ENCODE measurements around the gene RARA.
A peak's percentile ranks its signal among the peaks of the same experiment; 100 is the strongest.
"Not testable (repeated sequence)": the region's sequence is repeated elsewhere in the genome, so short reads cannot be mapped to it uniquely, and the experiment has no call there.

The RARA gene

DNA sequence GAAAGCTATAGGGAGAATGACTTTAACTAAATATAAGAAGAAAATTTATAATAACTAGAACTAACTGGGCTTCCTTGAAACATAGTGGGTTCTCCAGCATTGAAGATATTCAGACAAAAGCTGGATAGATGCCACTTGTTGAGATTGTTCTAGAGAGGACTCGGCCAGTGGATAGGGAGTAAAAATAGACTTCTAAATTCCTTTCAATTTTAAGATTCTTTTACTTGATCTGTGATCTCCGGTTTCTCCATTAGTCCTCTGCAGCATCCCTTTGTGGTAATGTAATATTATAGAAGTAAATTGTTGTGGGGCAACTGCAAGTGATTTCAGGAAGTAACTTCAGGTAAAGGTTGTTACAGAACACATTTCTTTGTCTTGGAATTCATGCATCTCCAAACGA, 10.3 kb upstream of the RARA start:
- no peak for DNase-seq (ENCODE audit: low spot score)

- DNase-seq (ENCODE audit: low spot score): not testable (repeated sequence)
Measured at GRCh38 chr17:40299159-40299757, 9.7 kb upstream of the RARA start.

GRCh38 chr17:40301315-40301714, 7.7 kb upstream of the RARA start:
- DNase-seq (ENCODE audit: low spot score): no peak

DNA sequence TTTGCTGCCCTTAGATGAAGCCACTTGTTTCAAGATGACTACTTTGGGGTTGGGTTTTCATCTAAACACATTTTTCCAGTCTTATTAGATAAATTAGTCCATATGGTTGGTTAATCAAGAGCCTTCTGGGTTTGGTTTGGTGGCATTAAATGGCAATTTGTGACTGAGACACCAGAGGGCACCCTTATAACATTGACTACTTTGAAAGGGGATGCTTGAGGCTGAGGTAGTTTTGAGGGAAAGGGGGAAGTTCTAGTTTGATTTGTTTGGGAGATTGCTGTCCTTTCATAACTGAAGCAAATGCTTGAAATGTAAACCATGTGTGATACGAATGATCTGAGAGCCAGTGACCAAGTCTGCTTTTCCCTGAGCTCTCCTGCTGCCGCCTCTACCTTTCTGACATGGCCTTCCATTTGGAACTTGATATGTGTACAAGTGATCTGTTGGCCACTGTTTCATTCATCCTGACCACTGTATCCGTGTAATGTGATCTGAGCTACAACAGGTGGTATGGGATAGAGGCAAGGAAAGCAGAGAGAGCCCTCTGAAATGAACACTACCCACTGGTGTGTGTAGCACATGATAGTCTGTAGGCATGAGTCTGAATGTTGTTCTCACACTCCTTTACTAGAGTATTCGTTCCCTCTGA, 5.8 kb upstream of the RARA start:
- peak; percentile 66 for DNase-seq (ENCODE audit: low spot score)

- DNase-seq (ENCODE audit: low spot score): no peak
Measured at GRCh38 chr17:40303708-40304551, 5.0 kb upstream of the RARA start.

DNA sequence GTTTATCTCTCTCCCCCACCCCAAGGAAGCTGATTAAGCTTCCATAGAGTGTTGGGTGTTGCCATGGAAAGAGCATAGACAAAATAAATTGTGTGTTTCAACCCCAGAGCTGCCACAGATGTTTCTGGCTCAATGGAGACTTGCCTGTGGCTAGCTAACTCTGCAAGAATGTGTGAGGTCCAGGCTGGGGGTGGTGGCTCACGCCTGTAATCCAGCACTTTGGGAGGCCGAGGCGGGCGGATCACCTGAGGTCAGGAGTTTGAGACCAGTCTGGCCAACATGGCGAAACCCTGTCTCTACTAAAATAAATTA, 4.5 kb upstream of the RARA start:
- not testable (repeated sequence) for DNase-seq (ENCODE audit: low spot score)

DNA sequence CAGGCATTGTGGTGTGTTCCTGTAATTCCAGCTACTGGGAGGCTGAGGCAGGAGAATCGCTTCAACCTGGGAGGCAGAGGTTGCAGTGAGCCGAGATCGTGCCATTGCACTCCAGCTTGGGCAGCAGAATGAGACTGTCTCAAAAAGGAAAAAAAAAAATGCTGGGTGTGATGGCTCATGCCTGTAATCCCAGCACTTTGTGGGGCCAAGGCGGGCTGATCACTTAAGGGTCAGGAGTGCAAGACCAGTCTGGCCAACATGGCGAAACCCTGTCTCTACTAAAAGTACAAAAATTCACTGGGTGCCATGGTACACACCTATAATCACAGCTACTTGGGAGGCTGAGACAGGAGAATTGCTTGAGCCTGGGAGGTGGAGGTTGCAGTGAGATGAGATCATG, 4.1 kb upstream of the RARA start:
- DNase-seq (ENCODE audit: low spot score): not testable (repeated sequence)

- DNase-seq (ENCODE audit: low spot score): no peak
Measured at GRCh38 chr17:40306395-40306794, 2.6 kb upstream of the RARA start.

DNA sequence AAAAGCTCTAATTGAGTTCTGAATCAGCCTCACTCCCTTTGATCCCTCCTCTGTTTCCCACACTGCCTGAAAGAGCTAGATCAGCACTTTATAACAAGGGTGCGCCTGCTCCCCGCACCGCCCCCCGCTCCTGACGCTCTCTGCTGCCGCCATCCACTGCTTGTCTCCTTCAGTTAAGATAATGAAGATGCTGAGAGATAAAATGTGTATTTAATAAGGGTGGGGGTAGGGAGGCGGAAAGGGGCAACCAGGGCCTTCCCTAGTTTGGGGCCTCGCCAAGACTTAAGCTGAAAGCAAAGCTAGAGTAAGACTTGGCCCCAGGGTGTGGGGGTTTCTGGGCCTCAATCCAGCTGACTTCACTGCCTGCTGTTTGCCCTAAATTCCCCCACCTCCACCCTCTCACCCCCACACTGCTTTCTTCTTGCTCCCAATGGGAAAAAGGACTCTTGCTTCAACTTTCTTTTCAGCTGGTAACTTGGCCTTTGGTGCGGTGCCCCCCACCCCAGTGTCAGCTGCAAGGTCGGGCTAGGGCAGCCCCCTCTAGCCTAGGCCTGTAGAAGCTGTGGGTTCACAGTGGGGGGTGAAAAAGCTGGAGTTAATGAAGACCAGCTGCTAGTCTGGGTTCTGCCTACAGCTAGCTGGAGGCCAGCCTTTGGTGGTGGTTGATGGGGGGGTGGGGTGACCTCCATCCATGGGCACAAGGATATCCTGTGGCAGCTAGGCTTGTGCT, 1.8 kb upstream of the RARA start:
- DNase-seq (ENCODE audit: low spot score): no peak

GRCh38 chr17:40307740-40308239, 1.2 kb upstream of the RARA start:
- no peak for DNase-seq (ENCODE audit: low spot score)

DNA sequence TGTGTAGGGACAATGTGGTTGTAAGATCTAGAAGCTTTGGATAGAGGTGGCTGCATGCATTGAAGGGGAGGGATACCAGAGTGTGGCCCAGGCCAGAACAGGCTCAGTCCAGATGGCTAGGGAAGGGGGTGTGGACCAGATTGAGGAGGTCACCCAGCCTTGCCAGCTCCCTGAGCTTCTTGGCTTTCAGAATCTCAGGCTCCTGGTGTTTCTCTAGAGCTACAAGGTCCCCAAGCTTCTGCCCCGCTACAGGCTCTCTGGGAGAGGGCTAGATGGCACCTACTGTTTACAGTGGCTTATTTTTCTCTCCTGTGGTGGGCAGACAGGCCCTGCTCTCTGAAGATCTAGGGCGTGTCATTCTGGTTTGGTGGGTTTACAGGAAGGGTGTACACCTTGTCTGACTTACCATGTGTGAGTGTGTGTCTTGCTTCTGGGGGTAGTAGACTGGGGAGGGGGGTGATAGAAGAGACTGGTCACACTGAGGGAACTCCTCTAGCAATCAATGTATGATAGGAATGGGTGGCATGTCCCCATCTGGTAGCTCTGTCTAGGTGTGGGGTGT, 1.1 kb downstream of the RARA start:
- no peak for DNase-seq (ENCODE audit: low spot score)

GRCh38 chr17:40310882-40311391, 2.0 kb downstream of the RARA start:
- no peak for DNase-seq (ENCODE audit: low spot score)

DNA sequence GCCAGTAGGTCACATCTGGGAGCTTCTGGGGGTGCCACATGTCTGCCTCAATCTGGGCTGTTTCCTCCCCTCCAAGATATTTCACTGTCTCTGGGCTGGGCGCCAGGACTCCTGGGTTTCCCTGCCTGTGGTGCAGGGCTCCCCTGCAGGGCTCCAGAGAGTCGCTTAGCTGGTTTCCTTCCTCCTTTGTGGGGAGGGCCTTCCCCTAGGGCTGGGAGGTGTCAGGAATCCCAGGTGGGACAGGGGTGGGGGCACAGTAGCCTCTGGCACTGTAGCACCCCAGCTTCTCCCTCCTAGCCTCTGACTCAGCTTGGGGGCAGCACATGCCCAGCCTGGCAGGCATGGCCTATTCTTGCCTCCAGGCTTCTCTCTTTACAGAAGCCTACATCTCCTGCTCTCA, 2.6 kb downstream of the RARA start:
- no peak for DNase-seq (ENCODE audit: low spot score)

- DNase-seq (ENCODE audit: low spot score): no peak
Measured at GRCh38 chr17:40312131-40312731, 3.3 kb downstream of the RARA start.

GRCh38 chr17:40312893-40313667, 4.1 kb downstream of the RARA start:
- no peak for DNase-seq (ENCODE audit: low spot score)

GRCh38 chr17:40313668-40314583, 4.9 kb downstream of the RARA start:
- DNase-seq (ENCODE audit: low spot score): no peak

DNA sequence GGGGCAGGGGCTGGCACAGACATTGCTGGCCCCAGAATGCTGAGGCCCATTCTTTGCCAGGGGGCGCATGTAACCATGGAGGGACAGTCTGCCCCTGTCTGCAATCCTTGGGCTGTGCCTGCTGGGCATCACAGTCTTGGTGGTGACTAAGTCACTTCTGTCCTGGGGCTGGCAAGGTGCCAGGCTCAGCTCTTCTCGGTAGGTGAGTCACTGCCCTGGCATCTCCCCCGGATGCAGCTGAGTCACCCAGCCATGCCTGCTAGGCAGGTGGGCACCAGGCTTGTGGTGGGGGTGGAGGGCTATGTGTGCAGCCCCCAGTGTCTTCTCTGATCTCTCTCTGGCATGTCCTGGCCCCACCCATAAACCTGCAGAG, 5.6 kb downstream of the RARA start:
- DNase-seq (ENCODE audit: low spot score): peak; percentile 90

DNA sequence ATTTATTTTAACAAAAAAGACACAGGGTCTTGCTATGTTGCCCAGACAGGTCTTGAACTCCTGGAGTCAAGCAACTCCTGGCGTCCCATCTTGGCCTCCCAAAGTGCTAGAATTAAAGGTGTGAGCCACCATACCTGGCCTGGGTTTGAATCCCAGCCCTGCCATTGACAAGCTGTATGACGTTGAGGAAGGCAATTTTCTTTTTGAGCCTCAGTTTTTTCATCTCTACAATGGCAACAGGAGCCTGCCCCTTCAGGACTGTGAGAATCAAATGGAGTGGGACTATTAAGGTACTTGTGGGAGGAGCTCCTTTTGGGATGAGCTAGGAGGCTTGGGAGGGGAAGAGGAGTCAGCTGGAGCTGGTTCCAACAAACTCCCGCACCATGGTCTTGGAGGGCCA, 6.2 kb downstream of the RARA start:
- no peak for DNase-seq (ENCODE audit: low spot score)

DNA sequence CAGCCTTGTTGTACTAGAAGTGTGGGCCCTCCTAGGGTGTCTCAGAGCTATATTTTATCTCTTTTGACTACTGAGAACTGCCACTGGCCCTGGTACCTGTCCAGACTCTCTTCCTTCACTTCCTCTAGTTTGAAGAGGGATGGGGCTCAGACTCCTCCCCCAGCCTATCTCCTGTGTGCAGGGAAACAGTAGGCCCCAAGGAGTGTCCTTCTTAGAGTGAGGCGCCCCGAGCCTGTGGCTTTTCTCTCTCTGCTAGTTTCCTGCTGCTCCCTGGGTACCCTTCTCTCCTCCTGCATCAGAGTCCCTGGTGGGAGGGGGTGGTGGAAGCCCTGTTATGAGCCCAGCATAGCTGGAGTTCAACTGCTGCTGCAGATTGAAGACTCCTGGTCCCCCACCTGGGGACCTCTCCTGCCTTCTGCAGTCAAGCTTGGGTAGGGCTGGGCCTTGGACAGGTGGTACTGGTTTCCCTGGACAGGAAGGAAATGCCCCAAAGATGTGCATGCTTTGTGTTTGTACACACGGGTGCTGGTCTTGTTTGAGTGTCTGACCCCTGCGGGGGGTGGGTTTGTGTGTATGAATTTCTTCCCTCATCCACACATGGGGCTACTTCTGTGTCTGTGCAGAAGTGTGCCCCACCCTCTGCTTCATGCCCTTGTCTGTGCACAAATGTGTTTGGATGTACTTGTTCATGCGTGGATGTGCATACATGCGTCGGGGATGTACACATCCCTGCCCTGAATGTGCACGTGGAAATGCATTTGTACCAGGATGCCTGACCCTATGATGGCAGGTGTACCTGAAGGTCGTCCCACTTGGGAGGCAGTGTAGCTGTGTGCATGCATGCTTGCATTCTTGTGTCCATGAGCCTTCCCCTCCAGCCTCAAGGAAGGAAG, 6.9 kb downstream of the RARA start:
- no peak for DNase-seq (ENCODE audit: low spot score)
